OCI-LY1 (cell line): ENCODE measurements around the gene WWOX.

ENCODE experiments used
- H2AFZ ChIP-seq: fragments of 200-600 bp; sonication (generic), shearing (Covaris generic); 2 replicates; pipeline ENCODE4 v1.6.0; 2014; ENCODE audit warnings: antibody characterized with exemption, mild to moderate bottlenecking, low read length
- H3F3A ChIP-seq: fragments of 200-600 bp; sonication (generic), shearing (Covaris generic); 2 replicates; pipeline ENCODE4 v1.6.0; 2014; ENCODE audit warnings: mild to moderate bottlenecking, antibody characterized with exemption, low read length, moderate library complexity; ENCODE audit not compliant: insufficient read depth
- H3K27ac ChIP-seq: fragments of 200-600 bp; sonication (generic); 2 replicates; pipeline ENCODE4 v1.5.1; 2014; ENCODE audit warnings: low read length, mixed run types, mild to moderate bottlenecking, low read depth; ENCODE audit not compliant: poor library complexity, severe bottlenecking
- H3K27me3 ChIP-seq: fragments of 200-600 bp; sonication (generic); 2 replicates; pipeline ENCODE4 v1.6.0; 2014; ENCODE audit warnings: antibody characterized with exemption, mild to moderate bottlenecking, low read length, moderate library complexity; ENCODE audit not compliant: insufficient read depth
- H3K36me3 ChIP-seq: fragments of 200-600 bp; sonication (generic); 2 replicates; pipeline ENCODE4 v1.6.1; 2014; ENCODE audit warnings: mild to moderate bottlenecking, antibody characterized with exemption, low read length, moderate library complexity, mixed read lengths; ENCODE audit not compliant: insufficient read depth
- H3K4me1 ChIP-seq: fragments of 200-600 bp; sonication (generic); 2 replicates; pipeline ENCODE4 v1.5.1; 2014; ENCODE audit warnings: mild to moderate bottlenecking, low read length, moderate library complexity; ENCODE audit not compliant: insufficient read depth, severe bottlenecking
- H3K4me2 ChIP-seq: fragments of 200-600 bp; sonication (generic), shearing (Covaris generic); 2 replicates; pipeline ENCODE4 v1.6.1; 2014; ENCODE audit warnings: low read length
- H3K4me3 ChIP-seq: fragments of 200-600 bp; sonication (generic); 2 replicates; pipeline ENCODE4 v1.5.1; 2014; ENCODE audit warnings: low read length, low read depth, mild to moderate bottlenecking, mixed read lengths; ENCODE audit not compliant: poor library complexity, severe bottlenecking
- H3K79me2 ChIP-seq: fragments of 200-600 bp; shearing (Covaris generic); 2 replicates; pipeline ENCODE4 v1.6.1; 2016; ENCODE audit warnings: mixed run types, low read length, mixed read lengths; ENCODE audit not compliant: insufficient read depth
- H3K9ac ChIP-seq: fragments of 200-600 bp; sonication (generic), shearing (Covaris generic); 2 replicates; pipeline ENCODE4 v1.6.1; 2014; ENCODE audit warnings: mild to moderate bottlenecking, low read length, mixed read lengths
- H3K9me2 ChIP-seq: fragments of 200-600 bp; sonication (generic), shearing (Covaris generic); 2 replicates; pipeline ENCODE4 v1.6.1; 2014; ENCODE audit warnings: low read depth, mild to moderate bottlenecking, low read length, mixed read lengths
- H3K9me3 ChIP-seq: fragments of 200-600 bp; shearing (Covaris generic); 2 replicates; pipeline ENCODE4 v1.6.1; 2014; ENCODE audit warnings: low read length, mixed read lengths
- H4K20me1 ChIP-seq: fragments of 200-600 bp; sonication (generic), shearing (Covaris generic); 2 replicates; pipeline ENCODE4 v1.6.0; 2016; ENCODE audit warnings: mild to moderate bottlenecking, low read length; ENCODE audit not compliant: insufficient read depth
- CTCF ChIP-seq: fragments of 200-600 bp; sonication (generic), shearing (Covaris generic); IDR thresholded peaks from 2 replicates; pipeline ENCODE4 v1.5.1; 2017; ENCODE audit warnings: mild to moderate bottlenecking, antibody characterized with exemption, low read length, moderate library complexity, mixed read lengths
- EZH2 ChIP-seq: fragments of 200-600 bp; sonication (generic), shearing (Covaris generic); IDR thresholded peaks from 2 replicates; pipeline ENCODE4 v1.8.0; 2017; ENCODE audit warnings: borderline replicate concordance, mixed run types, mild to moderate bottlenecking, antibody characterized with exemption, low read length, moderate library complexity, mixed read lengths

Gene WWOX

DNA sequence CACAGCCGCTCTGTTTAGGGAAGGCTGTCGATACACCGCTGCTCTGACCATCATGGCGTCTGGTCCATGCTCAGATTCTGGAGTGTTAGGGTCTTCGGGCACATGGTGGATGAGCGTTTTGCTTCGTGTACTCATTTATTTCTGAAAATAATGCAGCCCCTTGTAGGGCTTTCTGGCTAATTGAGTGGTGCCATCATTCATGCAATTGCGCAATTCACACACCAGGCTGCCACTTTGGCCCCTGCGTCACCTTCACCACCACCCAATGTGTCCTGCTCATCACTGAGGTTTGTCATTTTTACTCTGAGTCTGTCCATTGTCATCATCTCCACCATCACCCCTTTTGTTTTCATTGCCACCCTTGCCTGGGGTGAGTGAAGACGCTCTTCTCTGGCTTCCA, 557.4 kb downstream of the WWOX start:
- H3K9ac ChIP-seq: no peak overlapping the region
- H3K4me3 ChIP-seq: no peak overlapping the region
- H3K79me2 ChIP-seq: no peaks in the 10 kb centered on the region
- no peaks in the 10 kb centered on the region for H3K27me3 ChIP-seq
- H3K4me1 ChIP-seq: no peaks in the 10 kb centered on the region
- no peak overlapping the region for H2AFZ ChIP-seq
- no peaks in the 10 kb centered on the region for H3K9me3 ChIP-seq
- no peaks in the 10 kb centered on the region for H3K9me2 ChIP-seq
- no peak for TF ChIP-seq EZH2
- no peak overlapping the region for H3K27ac ChIP-seq
- no peaks in the 10 kb centered on the region for H4K20me1 ChIP-seq
- H3K4me2 ChIP-seq: no peak overlapping the region
- no peaks in the 10 kb centered on the region for H3F3A ChIP-seq
- H3K36me3 ChIP-seq: no peaks in the 10 kb centered on the region

DNA sequence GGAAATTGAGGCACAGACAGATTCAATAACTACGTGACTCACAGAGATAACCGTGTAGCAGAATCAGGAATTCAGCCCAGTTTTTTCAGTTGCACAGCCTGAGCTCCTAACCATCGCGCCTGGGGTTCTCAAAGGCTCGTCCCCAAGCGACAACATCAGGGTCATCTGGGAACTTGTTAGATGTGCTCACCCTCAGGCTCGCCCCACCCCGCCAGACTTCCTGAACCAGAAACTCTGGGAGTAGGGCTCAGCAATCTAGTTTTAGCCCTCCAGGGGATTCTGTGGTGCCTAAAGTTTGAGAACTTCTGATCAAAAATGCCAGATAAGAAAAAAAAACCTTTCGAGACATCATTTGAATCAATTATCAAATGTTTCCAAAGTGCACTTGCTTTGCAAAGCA, 559.8 kb downstream of the WWOX start:
- no peaks in the 10 kb centered on the region for H3K9me2 ChIP-seq
- no peak overlapping the region for H3K4me3 ChIP-seq
- no peak overlapping the region for H3K9ac ChIP-seq
- H3K79me2 ChIP-seq: no peaks in the 10 kb centered on the region
- H3K9me3 ChIP-seq: no peaks in the 10 kb centered on the region
- no peaks in the 10 kb centered on the region for H4K20me1 ChIP-seq
- no peak overlapping the region for H2AFZ ChIP-seq
- H3K27ac ChIP-seq: no peak overlapping the region
- no peak for TF ChIP-seq EZH2
- TF ChIP-seq CTCF: no peak
- no peaks in the 10 kb centered on the region for H3F3A ChIP-seq
- no peaks in the 10 kb centered on the region for H3K4me1 ChIP-seq
- H3K4me2 ChIP-seq: no peak overlapping the region
- no peaks in the 10 kb centered on the region for H3K27me3 ChIP-seq
- H3K36me3 ChIP-seq: no peaks in the 10 kb centered on the region

- Histone ChIP-seq H3K4me1 (no peaks in the 10 kb centered on the region), H3K4me2 (no peak overlapping the region), H3K4me3 (no peak overlapping the region), H3K79me2 (no peaks in the 10 kb centered on the region), H3K27ac (no peak overlapping the region), H3K9me2 (no peaks in the 10 kb centered on the region), H4K20me1 (no peaks in the 10 kb centered on the region), H2AFZ (no peak overlapping the region), H3K9ac (no peak overlapping the region), H3F3A (no peaks in the 10 kb centered on the region), H3K9me3 (no peaks in the 10 kb centered on the region), H3K36me3 (no peaks in the 10 kb centered on the region), H3K27me3 (no peaks in the 10 kb centered on the region)
- no peak for TF ChIP-seq CTCF
- TF ChIP-seq EZH2: no peak
Measured at GRCh38 chr16:78659668-78660217, 560.3 kb downstream of the WWOX start.

GRCh38 chr16:78660795-78661194, 561.3 kb downstream of the WWOX start:
- no peaks in the 10 kb centered on the region for H4K20me1 ChIP-seq
- no peak overlapping the region for H2AFZ ChIP-seq
- no peak overlapping the region for H3K4me3 ChIP-seq
- no peak overlapping the region for H3K9ac ChIP-seq
- no peaks in the 10 kb centered on the region for H3K36me3 ChIP-seq
- no peaks in the 10 kb centered on the region for H3K9me2 ChIP-seq
- no peaks in the 10 kb centered on the region for H3K27me3 ChIP-seq
- no peaks in the 10 kb centered on the region for H3F3A ChIP-seq
- no peak overlapping the region for H3K4me2 ChIP-seq
- no peaks in the 10 kb centered on the region for H3K9me3 ChIP-seq
- no peaks in the 10 kb centered on the region for H3K4me1 ChIP-seq
- no peaks in the 10 kb centered on the region for H3K79me2 ChIP-seq
- TF ChIP-seq EZH2: no peak
- no peak for TF ChIP-seq CTCF
- H3K27ac ChIP-seq: no peak overlapping the region
